ENCODE results near the gene EEF2K.
"Not testable (repeated sequence)": the region's sequence is repeated elsewhere in the genome, so short reads cannot be mapped to it uniquely, and the experiment has no call there.

EEF2K gene

DNA sequence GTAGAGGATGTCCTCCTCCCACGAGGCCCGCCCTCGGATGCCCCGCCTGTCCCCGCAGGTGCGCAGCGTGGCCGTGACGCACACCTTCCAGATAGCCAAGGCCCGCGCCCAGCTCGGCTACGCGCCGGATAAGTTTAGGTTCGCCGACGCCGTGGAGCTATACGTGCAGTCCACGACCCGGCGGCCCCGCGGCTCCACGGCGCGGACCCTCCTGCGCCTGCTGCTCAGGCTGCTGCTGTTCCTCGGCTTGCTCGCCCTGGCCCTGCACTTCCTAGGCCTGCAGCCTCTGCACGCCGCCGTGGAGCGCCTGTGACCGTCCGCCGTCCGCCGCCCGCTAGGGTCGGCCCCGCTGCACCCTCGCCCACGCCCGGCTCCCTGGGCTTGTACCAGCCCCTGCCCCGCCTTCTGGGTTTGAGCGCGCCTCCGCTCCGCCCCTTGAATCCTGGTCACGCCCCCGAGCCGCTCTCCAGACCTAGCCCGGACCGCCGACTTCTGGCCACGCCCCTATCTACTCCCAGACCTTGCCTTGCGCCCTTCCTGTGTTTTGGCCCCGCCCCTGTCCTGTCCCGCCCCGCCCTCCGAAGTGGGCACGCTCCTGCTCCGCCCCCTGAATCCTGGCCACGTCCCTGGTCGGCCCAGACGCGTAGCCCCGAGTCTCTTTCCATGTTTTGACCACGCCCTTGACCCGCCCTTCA, 15.8 kb upstream of the EEF2K start:
- DNase-seq: peak; percentile 100

DNA sequence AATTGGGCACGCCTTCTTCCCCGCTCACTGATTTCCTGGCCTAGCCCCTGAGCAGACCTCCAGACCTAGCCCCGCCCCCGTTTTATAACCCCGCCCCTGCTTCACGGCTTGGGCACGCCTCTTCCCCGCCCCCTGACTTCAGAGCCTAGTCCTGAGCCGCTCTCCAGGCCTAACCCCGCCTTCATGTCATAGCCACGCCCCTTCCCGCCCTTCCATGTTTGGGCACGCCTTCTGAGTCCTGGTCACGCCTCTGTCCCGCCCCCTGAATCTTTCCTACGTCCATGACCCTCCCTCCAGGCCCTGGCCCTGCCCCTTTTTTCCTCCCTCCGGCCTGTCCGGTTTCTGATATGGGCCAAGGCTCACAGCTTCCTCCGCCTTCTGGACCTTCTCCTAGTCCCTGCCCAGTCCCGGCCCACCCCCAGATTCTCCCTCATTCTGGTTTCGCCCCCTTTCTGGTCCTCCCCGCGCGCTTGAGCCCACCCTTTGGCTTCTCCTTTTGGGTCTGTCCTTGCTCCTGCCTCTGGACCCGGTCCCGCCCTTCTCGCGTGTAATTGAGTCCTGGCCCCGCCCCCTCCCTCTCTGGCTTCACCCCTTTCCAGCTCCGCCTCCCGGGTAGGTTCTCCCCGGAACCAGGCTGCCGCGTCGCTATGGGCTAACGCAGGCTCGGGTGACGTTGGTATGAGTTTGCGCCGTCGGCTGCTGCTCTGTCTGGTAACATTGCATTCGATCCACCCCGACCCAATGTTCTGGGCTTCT, 15.1 kb upstream of the EEF2K start:
- peak; percentile 87 for DNase-seq

DNA sequence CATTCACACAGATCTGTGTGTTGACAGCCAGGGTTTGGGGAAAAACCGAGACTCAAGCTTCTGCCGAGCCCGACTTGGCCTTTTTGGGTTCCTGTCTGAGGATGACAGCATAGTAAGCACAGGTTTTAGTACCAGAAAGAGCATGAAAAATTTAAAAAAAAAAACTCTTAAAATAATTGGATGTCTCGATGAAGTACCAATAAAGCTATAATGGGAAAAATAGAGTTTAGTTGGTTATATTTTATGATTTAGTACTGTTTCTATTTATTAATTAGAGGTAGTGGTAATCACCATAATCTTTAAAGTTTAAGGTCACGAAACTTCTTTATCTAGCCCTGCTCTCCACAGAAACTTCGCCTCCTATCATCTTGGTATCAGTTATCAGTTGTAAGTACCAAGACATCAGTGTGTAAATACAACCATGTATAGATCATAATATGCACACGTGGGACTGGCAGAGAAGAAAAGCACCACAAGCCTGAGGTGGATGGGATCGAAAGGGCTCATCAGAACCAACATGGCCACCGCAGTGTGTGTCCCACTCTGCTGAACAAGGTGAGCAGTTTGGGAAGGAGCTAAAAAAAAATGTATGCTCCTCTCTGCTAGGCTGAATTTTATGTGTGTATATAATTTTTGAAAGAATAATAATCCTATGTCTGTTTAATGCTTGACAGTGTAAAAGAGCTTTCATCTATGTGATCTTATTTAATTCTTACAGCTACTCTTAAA, 14.4 kb upstream of the EEF2K start:
- DNase-seq: no peak

DNA sequence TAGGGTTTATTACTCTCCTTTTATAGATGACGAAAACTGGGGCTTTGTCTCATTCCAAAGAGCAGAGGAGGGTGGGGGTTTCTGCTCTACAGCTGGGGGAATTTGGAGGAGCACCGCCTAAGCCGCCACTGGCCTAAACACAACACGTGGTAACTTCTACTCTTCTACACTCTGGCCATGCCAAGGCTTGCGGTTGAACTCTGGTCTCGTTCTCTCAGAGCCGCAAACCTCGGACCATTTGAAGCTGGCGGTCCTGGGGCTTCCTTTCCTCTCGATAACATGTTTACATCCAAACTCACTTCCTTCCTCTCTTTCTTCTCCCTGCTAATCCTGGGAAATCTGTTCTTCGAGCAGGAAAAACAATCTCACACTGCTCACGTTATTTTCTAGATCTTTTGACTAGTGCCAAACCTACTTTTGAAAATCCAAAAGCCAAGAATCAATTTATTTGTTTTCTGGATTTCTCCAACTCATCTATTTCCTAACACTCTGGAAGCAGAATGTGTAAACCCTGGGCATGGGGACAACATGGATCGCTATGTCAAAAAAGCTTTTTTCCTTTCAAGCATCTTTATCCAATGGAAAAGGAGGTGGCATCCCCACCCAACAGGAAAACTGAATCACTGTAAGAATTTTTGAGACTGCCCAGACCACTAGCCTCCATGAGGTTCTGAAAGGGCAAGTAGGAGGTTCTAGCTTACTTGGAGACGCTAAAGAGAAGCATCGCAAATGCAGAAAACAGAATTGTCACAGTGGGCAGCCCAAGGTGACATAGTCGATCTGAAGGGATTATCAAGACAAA, 13.6 kb upstream of the EEF2K start:
- DNase-seq: no peak

DNA sequence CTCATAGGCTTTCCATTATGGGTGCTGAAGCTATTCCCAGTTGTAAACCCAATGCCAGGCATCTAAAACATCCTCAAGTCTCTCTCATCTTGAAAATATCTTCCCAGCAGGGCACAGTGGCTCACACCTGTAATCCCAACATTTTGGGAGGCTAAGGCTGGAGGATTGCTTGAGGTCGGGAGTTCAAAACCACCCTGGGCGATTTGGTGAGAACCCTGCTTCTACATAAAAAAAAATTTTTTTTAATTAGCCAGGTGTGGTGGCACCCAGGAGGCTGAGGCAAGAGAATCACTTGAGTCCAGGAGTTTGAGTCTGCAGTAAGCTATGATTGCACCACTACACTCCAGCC, 13.0 kb upstream of the EEF2K start:
- DNase-seq: no peak

DNA sequence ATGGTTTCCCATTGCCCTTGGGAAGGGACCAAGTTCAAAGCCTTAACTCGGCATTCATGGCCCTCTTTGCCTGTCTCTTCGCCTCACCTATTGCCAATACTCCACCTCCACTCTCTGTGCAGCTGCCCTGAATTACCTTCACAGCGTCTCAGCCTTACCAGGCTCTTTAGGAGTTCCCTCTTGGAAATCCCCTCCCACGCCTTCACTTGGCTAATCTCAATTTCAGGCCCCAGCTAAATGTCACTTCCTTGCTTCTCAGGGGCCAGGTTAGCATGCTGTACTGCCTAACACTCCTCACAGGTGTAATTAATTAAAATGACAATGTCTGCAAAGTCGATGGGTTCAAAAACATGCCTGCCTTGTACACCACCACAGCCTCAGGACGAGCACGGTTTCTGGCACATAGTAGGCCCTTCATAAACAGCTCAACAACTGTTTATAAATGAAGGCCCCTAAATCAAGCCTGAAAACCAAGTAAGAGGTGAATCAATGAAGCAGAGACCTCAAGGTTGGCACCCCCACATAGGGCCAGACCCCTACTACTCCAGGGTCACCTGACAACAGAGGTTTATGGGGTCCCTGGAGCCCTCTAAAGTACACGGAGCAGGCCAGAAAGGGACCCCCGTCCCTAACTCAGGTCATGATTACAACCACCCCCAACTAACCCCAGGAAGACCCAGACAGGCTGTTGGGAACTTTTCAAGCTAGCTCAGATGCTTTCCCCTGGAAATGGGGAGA, 11.2 kb upstream of the EEF2K start:
- DNase-seq: no peak

DNA sequence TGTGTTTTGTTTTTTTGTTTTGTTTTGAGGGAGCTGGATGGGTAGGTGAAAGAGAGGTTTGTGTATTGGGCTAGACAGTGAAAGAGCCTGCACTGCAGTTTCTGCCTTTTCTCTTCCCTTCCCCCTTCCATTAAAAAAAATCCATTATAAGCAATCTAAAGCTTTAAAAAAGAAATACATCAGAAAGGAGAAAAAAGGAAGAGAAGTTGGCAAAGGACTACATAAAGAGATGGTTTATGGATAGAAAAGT, 10.7 kb upstream of the EEF2K start:
- no peak for DNase-seq

DNA sequence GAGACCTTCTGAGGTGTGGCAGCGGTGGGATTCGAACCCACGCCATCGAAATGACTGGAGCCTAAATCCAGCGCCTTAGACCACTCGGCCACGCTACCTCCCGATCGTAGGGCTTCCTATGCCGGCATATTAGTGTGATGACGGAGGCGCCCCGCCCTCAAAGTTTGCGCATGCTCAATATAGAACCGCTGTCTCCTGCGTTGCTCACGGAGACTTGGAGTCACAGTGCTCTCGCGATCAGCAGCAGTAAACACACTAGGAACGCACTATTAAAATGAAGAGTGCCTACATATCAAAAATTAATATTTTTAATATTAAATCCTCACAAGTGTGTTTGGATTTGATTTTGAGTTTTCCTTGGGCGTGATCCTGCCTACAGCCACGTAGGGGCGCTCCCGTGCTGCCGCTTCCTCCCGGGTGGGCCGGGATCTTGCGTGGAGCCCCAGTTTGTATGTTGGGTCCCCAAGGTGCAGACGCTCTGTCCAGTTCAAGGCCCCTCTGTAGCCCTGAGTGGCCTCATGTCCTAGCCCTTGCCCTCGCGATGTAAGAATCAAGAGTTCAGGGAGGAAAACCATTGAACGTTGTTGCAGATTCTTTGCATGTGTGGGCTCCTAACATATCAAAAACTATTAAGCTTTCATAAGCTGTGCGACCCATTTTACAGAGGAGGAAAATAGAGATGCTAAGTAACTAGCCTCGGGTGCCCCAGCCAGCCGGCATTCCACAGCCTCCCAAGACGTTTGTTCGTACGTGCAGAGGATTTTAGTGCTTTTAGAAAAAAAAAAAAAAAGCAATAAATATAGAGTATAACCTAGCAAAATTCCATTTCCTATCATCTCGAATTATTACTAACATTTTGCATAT, 10.2 kb upstream of the EEF2K start:
- peak; percentile 93 for DNase-seq

DNA sequence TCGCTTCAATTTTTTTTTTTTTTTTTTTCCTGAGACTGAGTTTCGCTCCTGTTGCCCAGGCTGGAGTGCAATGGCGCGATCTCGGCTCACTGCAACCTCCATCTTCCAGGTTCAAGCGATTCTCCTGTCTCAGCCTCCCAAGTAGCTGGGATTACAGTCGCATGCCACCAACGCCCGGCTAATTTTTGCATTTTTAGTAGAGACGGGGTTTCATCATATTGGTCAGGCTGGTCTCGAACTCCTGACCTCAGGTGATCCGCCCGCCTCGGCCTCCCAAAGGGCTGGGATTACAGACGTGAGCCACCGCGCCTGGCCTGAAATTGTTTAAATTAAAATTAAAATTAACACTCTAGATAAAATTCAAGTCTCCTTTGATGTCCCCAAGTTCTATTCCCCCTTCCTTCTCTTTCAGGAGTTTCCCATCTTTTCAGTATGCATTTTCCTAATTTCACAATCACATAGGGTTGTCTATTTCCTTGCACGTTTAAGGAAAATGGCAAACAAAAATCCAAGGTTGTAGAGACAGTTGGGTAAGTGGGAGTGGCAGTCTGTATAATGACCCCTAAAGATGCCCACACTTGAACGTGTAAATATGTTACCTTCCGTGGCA, 9.4 kb upstream of the EEF2K start:
- DNase-seq: not testable (repeated sequence)

DNA sequence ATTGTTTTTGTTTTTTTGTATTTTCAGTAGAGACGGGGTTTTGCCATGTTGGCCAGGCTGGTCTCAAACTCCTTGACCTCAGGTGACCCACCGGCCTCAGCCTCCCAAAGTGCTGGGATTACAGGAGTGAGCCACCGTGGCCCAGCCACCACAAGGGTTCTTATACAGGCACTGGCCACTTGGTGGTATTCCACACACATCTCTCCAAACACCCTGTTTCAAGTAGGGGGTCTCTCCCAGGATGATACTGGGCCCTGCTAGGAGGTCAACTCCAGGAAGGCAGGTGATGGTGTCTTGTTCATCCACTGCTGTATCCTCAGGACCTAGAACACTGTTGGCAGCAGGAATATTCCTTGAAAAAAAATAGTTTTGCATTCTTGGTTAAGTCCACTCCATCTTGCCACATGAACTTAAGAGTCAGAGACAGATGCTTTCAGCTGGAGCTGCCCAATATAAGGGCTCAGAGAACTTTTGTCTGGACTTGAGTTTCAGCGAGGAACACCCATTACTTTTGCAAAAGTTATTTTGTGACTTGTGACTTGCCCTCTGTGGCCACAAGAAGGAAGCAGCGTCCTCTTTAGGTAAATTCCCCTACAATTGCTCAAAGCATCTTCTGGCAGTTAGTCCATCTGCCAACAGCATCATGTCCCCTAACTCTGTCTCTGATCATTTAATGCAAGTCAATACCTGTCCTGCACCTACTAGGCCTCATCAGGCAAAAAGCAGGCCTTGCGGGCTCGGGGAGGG, 7.4 kb upstream of the EEF2K start:
- no peak for DNase-seq

DNA sequence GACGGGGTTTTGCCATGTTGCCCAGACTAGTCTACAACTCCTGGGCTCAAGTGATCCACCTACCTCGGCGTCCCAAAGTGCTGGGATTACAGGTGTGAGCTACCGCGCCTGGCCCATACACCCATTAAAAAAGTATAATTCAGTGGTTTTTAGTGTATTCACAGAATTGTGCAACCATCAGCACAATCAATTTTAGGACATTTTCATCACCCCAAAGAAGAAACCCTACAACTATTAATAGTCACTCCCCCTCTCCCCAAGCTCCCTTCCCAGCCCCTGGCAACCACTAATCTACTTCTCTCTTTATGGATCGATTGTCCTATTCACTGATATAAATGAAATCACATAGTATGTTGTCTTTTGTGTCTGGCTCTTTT, 3.8 kb upstream of the EEF2K start:
- DNase-seq: no peak

DNA sequence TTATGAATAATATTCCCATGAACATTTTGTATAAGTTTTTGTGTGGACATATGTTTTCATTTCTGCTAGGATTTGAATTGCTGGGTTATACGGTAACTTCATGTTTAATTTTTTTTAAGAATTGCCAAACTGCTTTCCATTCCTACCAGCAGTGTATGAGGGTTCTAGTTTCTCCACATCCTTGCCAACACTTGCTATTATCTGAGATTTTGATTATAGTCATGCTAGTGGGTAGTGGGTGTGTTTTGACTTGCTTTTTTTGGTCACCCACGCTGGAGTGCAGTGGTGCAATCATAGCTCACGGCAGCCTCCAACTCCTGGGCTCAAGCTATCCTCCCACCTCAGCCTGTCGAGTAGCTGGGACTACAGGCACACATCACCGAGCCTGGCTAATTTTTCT, 3.0 kb upstream of the EEF2K start:
- no peak for DNase-seq

DNA sequence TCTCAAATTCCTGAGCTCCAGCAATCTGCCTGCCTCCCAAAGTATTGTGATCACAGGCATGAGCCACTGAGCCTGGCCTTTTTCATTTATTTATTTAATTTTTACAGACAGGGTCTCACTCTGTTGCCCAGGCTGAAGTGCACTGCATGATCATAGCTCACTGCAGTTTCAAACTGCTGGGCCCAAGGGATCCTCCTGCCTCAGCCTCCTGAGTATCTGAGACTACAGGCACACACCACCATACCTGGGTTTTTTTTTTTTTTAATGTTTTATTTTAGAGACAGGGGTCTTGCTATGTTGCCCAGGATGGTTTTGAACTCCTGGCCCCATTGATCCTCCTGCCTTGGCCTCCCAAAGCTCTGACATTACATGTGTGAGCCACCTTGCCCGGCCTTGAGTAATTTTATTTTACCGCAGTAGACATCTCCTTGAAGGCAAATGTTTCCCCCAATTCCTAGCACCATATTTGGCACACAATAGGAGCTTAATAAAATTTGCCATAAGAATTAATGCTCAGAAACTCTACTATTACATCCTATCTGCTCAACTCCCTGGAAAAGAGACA, 1.9 kb upstream of the EEF2K start:
- DNase-seq: no peak

DNA sequence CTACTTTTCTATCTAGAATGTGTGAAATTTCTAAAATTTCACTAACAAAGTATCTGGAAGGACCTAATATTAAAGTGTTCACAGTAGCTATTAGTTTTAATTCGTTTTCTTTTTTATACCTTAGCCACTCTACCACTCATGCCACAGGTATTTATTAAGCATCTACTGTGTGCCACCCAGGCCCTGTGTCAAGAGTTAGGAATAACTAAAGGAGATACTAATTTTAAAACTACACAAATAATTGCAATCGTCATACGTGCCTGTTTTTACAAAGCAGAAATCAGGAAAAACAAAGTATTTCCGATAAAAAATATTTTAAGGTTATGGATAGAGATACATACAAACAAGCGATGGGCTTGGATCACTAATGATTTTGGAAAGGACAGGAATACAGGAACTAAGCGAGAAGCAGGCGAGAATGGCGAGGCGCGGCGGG, 483 bp upstream of the EEF2K start:
- no peak for DNase-seq

DNA sequence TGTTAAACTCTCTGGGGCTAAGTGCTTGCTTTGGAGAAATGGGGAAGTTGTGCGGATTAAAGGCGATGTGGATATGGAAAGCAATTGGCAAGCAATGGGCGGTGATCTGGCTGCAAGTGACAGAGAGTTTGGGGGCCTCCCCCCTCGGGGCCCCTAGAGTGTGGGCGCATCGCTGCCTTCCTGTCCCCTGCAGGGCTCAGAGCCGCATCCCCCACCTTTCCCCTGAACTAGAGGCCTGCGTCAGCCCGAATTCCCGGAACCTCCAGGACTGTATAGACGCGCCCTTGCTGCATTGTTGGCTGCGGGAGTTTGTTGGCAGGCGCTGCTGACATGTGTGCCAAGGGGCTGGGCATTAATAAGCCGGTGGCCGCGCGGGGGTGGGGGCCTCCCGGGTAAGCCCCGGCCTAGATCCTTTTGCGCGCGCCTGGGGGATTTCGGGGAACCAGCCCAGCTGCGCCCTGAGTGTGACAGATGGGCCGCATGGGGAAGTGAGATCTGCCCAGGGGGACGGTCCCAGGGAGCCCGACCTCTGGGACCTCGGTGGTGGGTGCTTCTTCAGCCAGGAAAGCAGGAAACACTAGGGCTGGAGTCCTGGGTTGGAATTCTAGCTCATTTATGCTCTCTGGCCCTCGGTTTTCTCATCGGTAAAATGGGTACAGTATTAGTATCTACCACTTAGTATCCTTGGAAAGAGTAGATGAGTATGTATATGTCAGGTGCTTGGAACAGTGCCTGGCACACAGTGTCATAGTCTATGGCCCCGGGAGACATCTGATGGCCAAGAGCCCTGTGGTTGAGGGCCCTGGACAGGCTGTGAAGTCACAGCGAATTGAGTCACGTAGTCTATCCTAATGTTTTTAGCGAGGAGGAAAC, 1.0 kb downstream of the EEF2K start:
- DNase-seq: peak; percentile 67

DNA sequence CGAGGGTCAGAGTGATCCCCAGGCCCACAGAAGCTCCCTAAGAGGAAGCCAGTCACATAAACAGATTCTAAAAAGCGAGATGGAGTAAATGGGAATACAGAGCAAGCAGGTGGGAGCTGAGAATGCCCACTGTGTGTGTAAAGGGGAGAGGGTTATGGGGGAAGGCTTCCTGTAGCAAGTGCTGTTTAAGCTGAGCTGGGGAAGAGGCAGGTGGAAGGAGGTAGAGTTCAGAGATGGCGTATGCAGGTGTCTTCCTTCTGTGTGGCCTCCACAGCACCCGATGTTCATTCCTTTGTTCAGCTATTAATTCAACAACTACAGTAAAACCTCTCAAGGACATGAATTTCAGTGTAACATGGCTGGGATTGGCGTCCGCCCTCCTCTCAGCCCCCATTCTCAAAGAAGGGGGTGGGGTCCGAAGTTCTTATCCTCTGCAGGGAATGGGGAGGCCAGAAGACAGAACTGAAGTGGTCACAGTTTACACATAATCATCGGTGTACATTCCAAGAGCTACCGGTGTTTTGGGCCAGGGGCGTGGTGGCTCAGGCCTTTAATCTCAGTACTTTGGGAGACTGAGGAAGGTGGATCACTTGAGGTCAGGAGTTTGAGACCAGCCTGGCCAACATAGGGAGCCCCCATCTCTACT, 1.8 kb downstream of the EEF2K start:
- no peak for DNase-seq

DNA sequence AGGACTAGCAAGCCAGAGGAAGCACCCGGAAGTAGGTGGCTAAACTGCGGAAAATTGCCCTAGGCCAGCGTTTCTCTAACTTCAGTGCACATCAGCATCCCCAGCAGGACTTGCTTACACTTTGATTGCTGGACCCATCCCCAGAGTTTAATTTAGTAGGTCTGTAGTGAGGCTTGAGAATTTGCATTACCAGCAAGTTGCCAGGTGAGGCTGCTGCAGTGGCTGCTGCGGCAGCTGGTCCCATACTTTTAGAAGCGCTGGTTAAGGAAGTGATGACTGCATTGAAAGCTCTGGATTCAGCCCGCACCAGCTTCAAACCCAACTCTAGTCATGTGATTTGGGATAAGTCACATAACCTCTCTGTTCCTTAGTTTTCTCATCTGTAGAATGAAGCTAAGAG, 4.2 kb downstream of the EEF2K start:
- no peak for DNase-seq

DNA sequence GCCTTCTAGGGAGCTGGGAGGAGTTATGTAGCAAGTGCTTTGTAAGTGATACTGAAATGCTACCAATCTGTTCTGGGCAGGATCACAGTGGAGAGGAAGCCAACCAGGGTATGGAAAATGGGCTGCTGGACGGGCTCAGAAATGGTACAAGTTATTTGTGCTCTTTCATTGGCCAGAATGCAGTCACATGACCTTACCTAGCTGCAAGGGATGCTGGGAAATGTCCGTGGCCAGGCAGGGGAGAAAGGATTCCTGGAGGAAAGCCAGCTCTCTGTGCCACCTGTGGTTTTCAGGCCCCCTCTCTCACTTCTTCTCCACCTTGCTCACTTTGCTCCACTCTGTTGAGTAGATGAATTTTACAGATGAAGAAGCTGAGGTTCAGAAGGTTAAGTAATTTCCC, 4.8 kb downstream of the EEF2K start:
- no peak for DNase-seq

DNA sequence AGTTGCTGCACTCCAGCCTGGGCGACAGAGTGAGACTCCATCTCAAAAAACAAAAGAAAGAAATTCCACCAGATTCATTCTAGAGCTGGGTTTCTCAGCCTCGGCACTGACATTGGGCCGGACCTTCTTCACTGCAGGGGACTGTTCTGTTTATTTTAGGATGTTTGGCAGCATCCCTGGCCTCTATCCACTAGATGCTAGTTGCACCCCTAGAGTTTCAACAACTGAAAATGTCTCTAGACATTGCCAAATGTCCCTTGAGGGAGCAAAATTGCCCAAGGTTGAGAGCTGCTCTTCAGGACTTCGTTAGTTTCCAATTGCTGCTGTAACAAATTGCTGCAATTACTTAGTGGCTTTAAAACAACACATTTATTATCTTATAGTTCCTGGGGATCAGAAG, 7.2 kb downstream of the EEF2K start:
- DNase-seq: no peak
